HG03575 (cell line): ENCODE results near the gene HMCES.

Source experiments
- ATAC-seq: cut with Tn5 transposase; IDR thresholded peaks from one replicate; pipeline ENCODE4 v1.9.1; 2021; ENCODE audit not compliant: unreplicated experiment, insufficient number of reproducible peaks, low FRiP score; ENCODE audit errors: extremely low read depth

Gene HMCES

DNA sequence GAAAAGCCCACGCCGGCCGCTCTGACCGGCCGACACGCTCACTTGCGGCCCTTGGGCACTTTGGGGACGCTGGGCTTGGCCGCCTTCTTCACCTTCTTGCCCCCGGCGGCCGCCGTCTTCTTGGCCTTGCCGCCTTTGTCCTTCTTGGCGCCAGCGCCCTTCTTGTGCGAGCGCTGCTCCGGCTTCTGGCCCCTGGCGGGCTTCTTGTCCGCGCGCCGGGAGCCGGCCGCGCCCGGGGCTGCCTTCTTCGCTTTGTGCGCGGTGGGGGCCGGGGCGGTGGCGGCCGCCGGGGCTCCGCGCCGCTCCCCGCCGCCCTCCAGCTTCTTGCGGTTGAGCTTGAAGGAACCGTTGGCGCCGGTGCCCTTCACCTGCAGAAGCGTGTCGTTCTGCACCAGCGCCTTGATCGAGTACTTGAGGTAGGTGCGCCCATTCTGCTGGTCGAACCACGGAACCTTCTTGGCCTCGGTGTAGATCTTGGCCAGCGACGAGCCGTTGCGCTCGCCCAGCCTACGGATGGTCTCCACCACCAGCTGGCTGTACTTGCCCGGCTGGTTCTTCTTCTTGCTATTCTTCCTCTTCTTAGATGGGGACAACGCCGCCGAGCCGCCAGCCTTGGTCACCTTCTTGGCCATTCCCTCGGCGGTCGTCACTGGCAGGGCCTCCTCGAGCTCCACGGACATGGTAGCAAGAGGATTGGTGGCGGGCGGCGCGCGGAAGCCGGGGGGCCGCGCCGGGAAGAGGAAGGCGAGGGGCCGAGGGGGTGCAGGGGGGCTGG is 36.7 kb downstream of the HMCES start:
- no peak for ATAC-seq

DNA sequence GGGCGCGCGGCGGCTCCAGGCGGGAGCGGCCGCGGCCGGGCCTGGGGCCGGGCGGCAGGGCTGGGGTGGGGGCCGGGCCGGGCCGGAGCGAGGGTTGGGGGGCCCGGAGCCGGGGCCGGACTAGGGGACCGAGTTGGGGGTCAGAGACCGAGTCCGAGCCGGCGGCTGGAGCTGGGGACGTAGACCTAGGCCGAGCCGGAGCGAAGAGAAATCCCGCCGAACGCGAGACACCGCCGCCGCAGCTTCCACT is 37.3 kb downstream of the HMCES start:
- no peak for ATAC-seq

DNA sequence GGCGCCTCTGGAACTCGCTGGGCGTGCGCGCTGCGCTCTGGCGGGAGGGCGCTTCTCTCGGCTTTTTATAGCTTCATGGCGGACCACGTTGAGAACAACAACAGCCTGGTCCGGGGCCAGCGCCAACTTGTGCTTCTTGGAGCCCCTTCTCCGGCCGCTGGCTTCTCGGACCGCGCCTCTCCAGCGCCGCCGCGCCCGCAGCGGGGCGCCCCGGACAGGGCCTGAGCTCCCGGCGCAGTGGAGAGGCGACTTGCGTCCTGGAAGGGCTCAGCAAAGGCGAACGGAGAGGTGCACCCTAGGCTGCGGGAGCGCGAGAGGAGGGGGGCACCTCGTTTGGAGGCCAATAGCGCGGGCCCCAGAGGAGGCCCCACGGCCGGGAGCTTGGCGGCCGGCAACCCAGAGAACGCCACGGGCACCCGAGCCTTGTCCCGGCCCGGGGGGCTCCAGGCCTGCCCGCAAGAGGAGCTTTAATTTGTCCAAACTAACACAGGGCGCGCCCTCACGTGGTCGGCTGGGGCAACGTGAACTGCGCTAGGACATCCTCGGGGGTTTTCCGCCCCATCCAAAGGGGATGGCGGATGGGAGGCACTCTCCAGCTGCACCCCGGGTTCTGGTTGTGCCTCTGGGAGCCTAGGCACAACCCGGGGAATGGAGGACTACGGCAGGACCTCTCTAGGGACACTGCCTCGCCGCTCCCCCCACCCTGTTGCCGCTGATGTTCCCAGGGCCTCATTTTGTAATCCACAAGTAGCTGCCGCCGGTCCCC is 37.8 kb downstream of the HMCES start:
- ATAC-seq = no peak

DNA sequence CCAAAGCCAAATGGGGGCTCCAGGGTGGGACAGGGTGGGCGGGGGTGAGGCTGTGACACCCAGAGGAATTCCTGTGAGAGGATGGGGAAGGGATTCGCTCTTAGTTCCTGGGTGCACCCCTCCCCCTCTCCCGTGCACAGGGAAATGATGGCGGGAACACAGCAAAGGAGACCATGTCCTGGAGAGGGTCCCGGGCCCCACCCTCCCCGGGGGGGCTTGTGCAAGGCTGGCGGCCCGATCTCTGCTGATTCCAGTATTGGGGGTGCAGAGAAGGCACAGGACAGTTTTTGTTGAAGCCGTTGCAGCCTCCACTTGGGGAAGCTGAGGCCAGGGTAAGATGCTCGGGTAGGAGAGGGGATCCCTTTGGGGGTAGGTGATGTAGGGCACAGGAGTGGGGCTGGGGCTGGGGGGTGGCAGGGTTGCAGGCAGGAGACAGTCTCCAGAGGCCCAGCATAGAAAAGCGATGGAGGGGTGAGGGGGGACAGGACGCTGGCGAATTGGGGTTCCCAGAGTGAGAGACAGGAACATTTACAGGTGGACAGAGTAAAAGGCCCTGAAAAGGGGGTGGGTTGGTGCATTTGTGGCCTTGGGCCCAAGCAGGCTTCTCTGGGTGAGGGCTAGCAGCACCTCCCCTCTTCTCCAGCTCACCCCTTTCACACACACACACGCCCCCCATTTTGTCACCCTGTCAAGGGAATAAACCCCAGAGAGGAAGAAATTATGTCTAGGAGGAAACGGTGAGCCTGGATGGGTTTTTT is 38.5 kb downstream of the HMCES start:
- ATAC-seq = no peak

GRCh38 chr3:129317848-129318247 is 39.2 kb downstream of the HMCES start:
- ATAC-seq = no peak

DNA sequence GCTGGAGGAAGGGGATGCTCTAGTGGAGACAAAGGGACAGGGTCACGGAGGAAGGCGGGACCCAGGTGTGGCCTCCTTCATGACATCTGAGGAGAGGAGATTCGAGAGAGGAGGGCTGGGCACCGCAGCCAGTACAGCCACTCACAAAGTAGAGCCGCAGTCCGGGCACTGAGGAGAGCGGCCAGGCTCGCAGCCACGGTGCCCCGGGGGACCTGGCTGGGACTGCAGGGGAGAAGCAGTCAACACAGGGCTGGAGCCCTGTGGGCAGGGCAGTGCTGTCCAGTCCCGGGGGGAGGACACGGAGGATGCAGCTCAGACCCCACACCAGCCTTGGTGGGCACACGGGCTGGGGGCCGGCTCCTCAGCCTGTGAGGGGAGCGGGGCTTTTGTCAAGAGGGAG is 40.3 kb downstream of the HMCES start:
- no peak for ATAC-seq

- no peak for ATAC-seq
These were observed 41.6 kb downstream of the HMCES start for GRCh38 chr3:129320261-129320660.

DNA sequence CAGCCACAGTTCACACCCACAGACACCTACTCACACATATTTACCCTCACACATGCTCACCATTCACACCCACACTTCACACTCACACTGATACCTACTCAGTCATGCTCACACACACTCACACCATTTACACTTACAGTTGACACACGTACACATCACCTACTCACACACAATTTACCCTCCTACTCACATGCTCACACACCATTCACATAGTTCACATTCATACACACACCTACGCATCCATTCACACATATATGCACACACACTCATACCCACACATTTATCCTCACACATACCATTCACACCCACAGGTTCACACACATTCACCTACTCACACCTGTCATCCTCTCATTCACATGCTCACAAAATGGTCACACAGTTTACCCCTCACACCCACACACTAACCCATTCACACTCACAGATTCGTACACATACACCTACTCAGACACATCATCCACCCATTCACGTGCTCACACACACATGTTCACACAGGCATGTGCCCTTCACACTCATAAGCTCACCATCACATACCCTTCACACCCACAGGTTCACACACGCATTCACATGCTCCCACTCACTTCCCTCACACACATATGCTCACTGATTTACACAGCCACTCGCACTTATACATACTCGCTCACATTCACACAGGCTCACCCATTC is 42.3 kb downstream of the HMCES start:
- no peak for ATAC-seq

DNA sequence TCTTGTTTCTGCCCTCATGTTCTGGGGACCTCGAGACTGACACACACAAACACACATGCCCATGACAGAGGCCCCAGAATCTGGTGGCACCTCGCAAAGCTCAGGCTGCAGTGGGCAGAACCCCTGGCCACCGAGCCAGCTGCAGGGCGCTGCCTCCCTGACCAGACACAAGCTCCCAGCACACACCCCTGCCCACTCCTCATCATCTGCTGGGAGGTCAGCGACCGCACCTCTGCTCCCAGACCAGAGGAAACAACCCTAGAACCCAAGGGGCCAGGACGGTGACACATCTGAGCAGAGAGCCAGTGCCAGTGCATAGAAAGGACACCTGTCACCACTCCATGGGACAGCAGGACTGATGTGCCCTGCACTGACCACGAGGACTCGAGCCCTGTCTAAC is 43.2 kb downstream of the HMCES start:
- no peak for ATAC-seq

DNA sequence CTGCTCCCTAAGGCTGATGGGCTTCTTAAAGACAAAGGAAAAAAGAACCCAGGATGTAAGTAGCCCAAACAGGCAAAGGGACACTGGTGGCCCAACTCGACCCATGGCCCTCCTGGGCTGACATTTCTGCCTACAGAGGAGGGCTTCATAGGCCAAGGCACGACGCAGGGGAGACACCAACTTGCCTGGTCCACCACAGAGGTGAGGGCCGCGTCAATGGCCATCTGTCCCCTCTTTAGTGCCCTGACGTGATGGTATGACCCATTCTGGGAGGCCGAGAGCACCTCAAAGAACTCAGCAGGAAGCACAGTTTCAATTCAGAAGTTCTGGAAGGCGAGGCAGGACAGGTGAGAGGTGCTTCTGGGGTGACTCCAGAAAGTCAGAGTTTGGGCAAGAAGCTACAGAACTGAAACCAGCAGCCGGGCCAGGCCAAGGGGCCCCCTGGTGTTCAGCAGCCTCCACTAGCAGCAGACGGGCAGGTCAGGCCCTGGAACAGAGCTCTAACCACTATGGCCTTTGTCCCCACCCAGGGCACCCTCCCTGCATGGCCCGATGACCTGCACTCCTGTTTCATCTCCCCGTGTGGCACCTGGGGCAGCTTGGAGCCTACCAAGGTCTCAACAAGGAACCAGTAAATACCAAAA is 45.1 kb downstream of the HMCES start:
- no peak for ATAC-seq

DNA sequence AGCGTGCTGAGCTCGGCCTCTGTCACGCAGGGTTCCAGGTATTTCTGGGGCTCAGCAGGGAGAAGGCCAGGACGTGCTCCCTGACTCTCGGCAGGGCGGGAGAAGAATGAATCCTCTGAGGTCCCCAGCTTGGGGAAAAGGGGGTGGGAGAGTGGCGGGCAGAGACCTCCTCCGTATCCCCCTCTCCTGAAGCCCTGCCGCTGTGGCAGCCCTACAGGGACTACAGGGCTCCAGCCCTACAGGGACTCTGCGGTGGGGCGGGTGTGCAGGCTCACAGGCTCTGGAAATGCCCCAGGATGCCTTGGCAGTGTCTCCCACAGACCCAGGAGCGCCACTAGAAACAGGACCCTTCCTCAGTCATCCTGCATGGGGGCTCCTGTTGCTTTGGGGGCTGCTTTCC is 46.2 kb downstream of the HMCES start:
- no peak for ATAC-seq

GRCh38 chr3:129325383-129325782 is 46.7 kb downstream of the HMCES start:
- ATAC-seq = no peak

DNA sequence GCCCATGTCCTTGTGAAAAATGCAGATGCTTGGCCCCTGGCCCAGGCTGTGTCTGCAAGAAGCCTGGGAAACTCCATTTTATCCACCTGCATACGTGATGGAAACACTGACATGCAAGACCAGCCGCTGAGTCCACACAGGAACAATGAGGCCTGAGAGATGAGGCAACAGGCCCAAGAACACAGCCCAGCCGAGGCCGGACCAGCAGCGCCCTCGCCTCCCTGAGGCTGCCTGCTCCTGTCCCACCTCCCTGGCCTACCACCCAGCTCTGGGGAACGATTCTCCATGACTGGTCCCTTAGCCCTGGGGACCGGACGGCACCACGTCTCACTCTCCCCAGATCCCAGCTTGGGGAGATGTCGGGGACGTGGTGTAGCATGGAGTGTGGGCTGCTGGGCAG is 47.5 kb downstream of the HMCES start:
- no peak for ATAC-seq

DNA sequence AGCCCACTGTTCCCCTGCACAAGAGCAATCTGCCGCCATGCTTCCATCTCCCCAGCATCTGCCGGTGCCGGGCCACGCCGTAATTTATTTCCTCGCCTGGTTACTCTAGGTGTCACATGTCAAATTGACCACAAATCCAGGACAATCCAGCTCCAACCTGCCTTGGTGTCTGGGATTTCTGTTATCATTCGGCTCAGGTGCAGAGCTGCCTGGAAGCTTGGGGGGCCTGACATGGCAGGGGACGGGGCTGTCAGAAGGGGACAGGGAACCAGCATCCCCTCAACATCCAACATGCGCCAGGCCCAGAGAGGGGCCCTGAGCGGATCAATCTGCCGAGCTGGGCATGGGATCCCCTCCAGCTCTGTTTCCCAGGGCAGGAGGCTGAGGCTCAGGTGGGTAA is 47.9 kb downstream of the HMCES start:
- no peak for ATAC-seq

DNA sequence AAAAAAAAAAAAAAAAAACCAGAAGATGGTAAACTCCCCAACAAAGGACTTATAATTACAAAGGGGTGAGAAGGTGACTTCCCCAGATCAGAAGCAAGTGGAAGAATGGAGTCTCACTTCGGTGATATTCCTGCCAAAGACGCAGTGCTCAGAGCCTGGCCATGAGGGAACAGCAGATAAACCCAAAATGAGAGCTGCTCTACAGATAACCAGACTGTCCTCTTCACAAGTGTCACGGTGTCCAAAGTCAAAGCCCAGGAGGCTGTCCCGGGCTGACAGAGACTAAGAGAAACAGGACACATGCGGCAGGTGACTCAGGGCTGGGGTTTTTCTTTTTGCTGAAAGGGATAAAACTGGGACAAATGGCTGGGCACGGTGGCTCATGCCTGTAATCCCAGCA is 48.8 kb downstream of the HMCES start:
- ATAC-seq = no peak

GRCh38 chr3:129329858-129330257 is 51.2 kb downstream of the HMCES start:
- no peak for ATAC-seq

- ATAC-seq = no peak
These were observed 51.7 kb downstream of the HMCES start for GRCh38 chr3:129330409-129330808.

GRCh38 chr3:129333891-129334290 is 55.2 kb downstream of the HMCES start:
- no peak for ATAC-seq

DNA sequence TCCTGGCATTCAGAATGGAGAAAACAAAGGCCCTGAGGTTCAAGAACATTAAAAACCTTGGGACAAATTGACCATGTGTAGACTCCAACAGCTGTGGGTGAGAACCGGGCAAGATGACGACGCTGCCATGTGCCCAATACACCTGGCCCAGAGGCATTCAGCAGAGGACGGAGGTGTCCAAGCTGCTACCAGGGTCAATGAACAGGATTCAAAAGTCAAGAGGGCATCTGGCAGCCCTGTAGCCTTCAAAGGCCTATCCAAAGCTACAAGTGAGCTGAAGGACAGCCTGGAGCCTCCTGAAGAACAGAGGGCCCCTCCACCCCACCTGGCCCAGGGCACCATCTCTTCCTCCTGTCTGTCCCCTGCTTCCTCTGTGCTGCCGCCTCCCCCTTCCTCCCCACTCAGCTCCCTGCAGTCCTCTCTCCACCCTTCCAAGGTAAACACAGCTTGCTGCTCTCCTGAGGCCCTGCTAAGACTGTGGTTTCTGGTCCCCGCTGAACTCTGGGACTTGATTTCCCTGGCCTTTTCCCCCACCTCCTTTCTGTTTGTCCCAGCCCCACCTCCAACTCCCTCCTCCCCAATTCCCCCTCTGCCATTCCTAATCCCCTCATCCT is 57.5 kb downstream of the HMCES start:
- no peak for ATAC-seq
